ENCODE results near the gene IGFN1. TPM values are rescaled to one million over a fixed set of nuclear protein-coding genes. Genes with fewer than 3 reads are reported as not detected.

Gene IGFN1
- total and polyA plus RNA-seq, 9 donors, result 0.05 to 1.6 (median 0.51) TPM; not detected in 2

DNA sequence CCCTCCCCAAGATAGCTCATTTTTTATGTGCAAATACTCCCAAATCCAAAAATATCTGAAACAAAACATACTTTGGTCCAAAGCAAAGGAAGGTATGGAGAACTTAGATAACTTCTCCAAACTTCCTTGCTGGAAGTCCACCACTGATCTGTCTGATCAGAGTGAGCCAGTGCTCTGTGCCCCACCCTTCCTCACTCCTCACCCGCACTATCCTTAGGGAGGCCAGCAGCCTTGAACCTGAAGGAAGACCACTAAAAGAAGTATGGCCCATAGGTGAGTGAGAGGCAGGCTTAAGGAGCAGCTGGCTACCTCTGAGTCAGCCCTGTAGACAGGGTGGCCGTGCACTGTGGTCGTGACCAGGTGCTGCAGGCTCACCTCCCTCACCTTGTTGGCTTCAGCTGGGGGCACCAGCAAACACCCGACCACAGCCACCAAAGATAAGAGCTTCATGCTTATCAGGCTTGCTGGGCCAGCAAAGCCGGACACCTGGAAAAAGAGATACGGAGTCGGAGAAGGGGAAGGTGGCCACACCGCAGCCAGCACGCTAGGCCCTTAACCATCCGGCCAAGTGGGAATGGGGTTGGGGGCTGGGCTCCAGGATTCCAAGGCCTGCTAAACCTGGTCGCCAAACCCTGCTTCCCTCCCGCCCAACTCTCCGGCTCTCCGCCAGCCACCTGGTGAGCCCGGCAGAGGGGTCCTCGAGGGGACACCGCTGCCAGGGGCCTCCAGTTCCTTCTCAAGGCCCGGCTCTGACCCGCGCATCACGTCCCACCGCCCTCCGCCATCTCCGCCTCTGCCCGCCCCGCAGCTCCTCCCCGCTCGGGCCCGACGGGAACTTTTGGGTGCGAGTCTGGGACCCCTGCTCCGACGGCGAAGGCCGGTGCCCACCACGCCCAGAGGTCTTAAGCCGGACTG lies 36.9 kb upstream of the IGFN1 start:
- peak overlapping the region; percentile 58 for H3K4me3 ChIP-seq
- DNase-seq, result no peak
- no peaks in the 10 kb centered on the region for H3K9me3 ChIP-seq
- intact Hi-C loops (cut with DNase I), result no loop called here
- peaks cover 7% of the 10 kb centered on the region for H3K4me1 ChIP-seq (ENCODE audit: insufficient read depth)
- H3K27ac ChIP-seq, result peak overlapping the region; percentile 23 to 39
- H3K36me3 ChIP-seq, result no peaks in the 10 kb centered on the region
- no peaks in the 10 kb centered on the region for H3K27me3 ChIP-seq
- 1 to 2% (median 1%) methylated on average over 36 to 37 of the region's 37 CpGs for WGBS, 3 donors
- TF ChIP-seq, protein P1, sequence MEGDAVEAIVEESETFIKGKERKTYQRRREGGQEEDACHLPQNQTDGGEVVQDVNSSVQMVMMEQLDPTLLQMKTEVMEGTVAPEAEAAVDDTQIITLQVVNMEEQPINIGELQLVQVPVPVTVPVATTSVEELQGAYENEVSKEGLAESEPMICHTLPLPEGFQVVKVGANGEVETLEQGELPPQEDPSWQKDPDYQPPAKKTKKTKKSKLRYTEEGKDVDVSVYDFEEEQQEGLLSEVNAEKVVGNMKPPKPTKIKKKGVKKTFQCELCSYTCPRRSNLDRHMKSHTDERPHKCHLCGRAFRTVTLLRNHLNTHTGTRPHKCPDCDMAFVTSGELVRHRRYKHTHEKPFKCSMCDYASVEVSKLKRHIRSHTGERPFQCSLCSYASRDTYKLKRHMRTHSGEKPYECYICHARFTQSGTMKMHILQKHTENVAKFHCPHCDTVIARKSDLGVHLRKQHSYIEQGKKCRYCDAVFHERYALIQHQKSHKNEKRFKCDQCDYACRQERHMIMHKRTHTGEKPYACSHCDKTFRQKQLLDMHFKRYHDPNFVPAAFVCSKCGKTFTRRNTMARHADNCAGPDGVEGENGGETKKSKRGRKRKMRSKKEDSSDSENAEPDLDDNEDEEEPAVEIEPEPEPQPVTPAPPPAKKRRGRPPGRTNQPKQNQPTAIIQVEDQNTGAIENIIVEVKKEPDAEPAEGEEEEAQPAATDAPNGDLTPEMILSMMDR (IDR thresholded peaks at IDR 0.05), result no peak
- TF ChIP-seq EP300 (IDR thresholded peaks at IDR 0.05) (no peak), POLR2A (IDR thresholded peaks at IDR 0.05) (no peak)

DNA sequence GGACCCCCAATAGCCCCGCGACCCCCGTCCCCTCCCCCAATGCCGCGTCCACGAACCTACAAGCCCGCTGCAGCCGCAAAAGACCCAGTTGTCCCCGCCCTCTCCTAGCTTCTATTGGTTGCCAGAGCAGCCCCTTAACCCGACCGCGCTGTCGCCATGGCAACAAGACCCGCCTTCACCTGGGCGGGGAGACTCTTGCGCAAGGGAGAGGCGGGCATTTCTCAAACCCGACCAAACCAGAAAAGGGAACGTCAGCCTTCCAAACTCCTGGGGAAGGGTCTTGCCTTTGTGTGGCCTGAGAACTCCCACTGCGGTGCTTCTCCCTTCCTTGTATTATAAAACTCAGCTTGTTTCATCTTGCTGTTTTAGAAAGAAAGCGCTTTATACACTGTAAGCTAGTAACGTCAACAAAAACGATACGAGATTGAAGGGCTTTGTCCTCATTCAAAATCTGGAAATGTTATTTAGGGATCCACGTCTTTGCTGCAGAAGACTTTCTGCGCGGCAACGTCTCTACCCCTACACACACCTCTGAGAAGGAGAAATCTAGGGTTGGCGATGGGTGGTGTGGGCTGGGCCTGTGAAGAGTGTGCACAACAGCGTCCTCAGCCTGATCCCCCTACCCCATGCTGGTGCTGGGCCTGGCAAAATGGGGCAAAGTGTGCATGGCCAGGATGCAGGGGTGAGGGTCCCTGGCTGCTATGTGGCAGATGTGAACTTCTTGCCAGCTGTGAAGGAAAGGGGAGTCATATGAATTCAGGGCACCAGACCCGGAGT lies 36.0 kb upstream of the IGFN1 start, which contains the start of gene TMEM9:
Gene TMEM9 (minus strand): TSS at position 86 of the 777 bp plus-strand sequence. CDS start 551 bp downstream, outside the sequence.
- intact Hi-C loops (cut with DNase I), result no loop called here
- WGBS, 3 donors, result 4 to 6% (median 4%) methylated on average over 27 to 31 of the region's 31 CpGs
- Histone ChIP-seq H3K4me3 (peak within 1 kb of the TSS; percentile 58), H3K36me3 (no peaks in the 10 kb centered on the region), H3K27me3 (no peaks in the 10 kb centered on the region), H3K9me3 (no peaks in the 10 kb centered on the region), H3K27ac (peak within 1 kb of the TSS; percentile 23 to 39), H3K4me1 (ENCODE audit: insufficient read depth) (peaks cover 7% of the 10 kb centered on the region)
- peak; percentile 42 for TF ChIP-seq POLR2A (IDR thresholded peaks at IDR 0.05)
- TF ChIP-seq, protein P1 (IDR thresholded peaks at IDR 0.05), result no peak
- TF ChIP-seq EP300 (IDR thresholded peaks at IDR 0.05), result peak; percentile 21
- DNase-seq, result peak; percentile 97 to 99 (median 98)

DNA sequence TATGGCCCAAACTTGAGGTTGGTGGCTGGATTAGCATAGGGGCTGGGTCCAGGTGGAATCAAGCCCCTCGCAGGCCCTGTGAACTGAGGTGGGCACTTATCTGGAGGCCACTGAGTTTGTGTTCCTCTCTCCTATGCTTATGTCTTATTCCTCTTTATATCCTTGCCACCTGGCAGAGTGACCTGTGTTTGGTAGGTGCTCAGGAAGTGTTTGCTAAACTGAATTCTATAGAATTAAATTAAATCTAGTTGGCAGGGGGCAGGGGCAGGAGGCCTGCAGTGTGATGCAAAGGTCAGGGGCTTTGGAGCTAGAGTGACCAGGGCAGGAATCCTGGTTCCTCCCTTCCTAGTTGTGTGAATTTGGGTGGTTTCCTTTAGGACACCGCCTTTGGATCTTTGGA lies 35.3 kb upstream of the IGFN1 start:
- WGBS, 3 donors, result 77 to 89% (median 84%) methylated on average over 2 of the region's 2 CpGs
- intact Hi-C loops (cut with DNase I), result no loop called here
- no peak overlapping the region for H3K4me3 ChIP-seq
- peaks cover 7% of the 10 kb centered on the region for H3K4me1 ChIP-seq (ENCODE audit: insufficient read depth)
- H3K27me3 ChIP-seq, result no peaks in the 10 kb centered on the region
- H3K27ac ChIP-seq, result no peak overlapping the region
- no peaks in the 10 kb centered on the region for H3K36me3 ChIP-seq
- no peak for DNase-seq
- no peak for TF ChIP-seq POLR2A (IDR thresholded peaks at IDR 0.05)
- TF ChIP-seq, protein P1 (IDR thresholded peaks at IDR 0.05), result no peak
- no peak for TF ChIP-seq EP300 (IDR thresholded peaks at IDR 0.05)
- no peaks in the 10 kb centered on the region for H3K9me3 ChIP-seq

DNA sequence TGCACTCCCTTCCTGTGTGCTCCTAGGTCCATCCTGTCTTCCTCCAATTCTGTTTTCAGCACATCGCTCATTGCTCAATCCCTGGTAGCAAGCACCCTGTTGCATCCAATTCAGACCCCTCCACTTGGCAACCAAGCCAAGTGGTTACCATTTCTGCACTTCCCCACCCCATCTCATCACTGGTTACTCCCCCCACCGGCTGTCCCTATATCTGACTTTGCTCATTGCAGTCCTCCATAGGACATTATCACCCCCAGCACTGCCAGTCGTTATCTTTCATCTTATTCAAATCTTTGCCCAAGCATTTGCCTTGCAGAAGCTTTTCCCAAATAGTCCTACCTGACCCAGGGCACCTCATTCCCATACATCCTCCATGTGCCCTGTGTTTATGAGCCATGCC lies 34.3 kb upstream of the IGFN1 start:
- intact Hi-C loops (cut with DNase I), result no loop called here
- TF ChIP-seq EP300 (IDR thresholded peaks at IDR 0.05), result no peak
- TF ChIP-seq, protein P1 (IDR thresholded peaks at IDR 0.05), result no peak
- no peak for TF ChIP-seq POLR2A (IDR thresholded peaks at IDR 0.05)
- WGBS, 3 donors, result 86 to 90% (median 86%) methylated on average over 3 of the region's 3 CpGs

More for the DNA sequence above, 34.3 kb upstream of the IGFN1 start:
- no peak for DNase-seq
- peaks cover 7% of the 10 kb centered on the region for H3K4me1 ChIP-seq (ENCODE audit: insufficient read depth)
- no peaks in the 10 kb centered on the region for H3K36me3 ChIP-seq
- no peak overlapping the region for H3K27ac ChIP-seq
- H3K27me3 ChIP-seq, result no peaks in the 10 kb centered on the region
- no peaks in the 10 kb centered on the region for H3K9me3 ChIP-seq
- no peak overlapping the region for H3K4me3 ChIP-seq
